ENCODE results near the gene HYAL1.

HYAL1 gene

GRCh38 chr3:50256978-50257890 lies 46.1 kb downstream of the HYAL1 start:
- DNase-seq = no peak

- no peak for DNase-seq
These were observed 48.1 kb downstream of the HYAL1 start for GRCh38 chr3:50255251-50255615.

- DNase-seq = no peak
These were observed 48.7 kb downstream of the HYAL1 start for GRCh38 chr3:50254577-50255250.

- DNase-seq = no peak
These were observed 52.2 kb downstream of the HYAL1 start for GRCh38 chr3:50251220-50251619.

- DNase-seq = no peak
These were observed 52.9 kb downstream of the HYAL1 start for GRCh38 chr3:50250514-50250913.
